ENCODE data around the gene CST7. TPM values are rescaled to one million over a fixed set of nuclear protein-coding genes. Genes with fewer than 3 reads are reported as not detected.

Gene CST7
- total and polyA plus RNA-seq, 2 of the 13 experiments (the other 11 are each of a cell fraction or from before 2014, with no cell fraction given), result not detected

GRCh38 chr20:24978513-24978912 lies 29.4 kb downstream of the CST7 start (continued):
- no peak for TF ChIP-seq HCFC1 (IDR thresholded peaks at IDR 0.05; ENCODE audit: low read depth, low read length)

- ChIA-PET CTCF (ENCODE audit: low intra/inter-chr PET ratio, low total read pairs) (no interaction called here), POLR2A (no interaction called here)
- no peaks in the 10 kb centered on the region for H3K27me3 ChIP-seq (ENCODE audit: control insufficient read depth in 1 of 2, insufficient read depth in 2 of 2, low read length in 2 of 2)
- no peak overlapping the region for H3K4me3 ChIP-seq (replicated peaks in 1 of 3; ENCODE audit: insufficient read depth in 1 of 3, low read depth in 2 of 3, low read length in 3 of 3)
- no peak for TF ChIP-seq BRF2 (CRISPR knock-in tag; IDR thresholded peaks at IDR 0.05)
- TF ChIP-seq ZNF382 (CRISPR knock-in tag; IDR thresholded peaks at IDR 0.05; ENCODE audit: borderline replicate concordance), result no peak
- TF ChIP-seq PHF20 (CRISPR knock-in tag; IDR thresholded peaks at IDR 0.05), result no peak
- no peak for TF ChIP-seq KAT7 (CRISPR knock-in tag; IDR thresholded peaks at IDR 0.05; ENCODE audit: borderline replicate concordance)
- no peak for TF ChIP-seq GTF3A (CRISPR knock-in tag; conservative IDR thresholded peaks at IDR 0.05)
- TF ChIP-seq JARID2 (CRISPR knock-in tag; IDR thresholded peaks at IDR 0.05; ENCODE audit: insufficient replicate concordance), result no peak
- TF ChIP-seq MYNN (CRISPR knock-in tag; IDR thresholded peaks at IDR 0.05; ENCODE audit: low read depth), result no peak
- TF ChIP-seq HOXA3 (CRISPR knock-in tag; IDR thresholded peaks at IDR 0.05), result no peak
- TF ChIP-seq ZNF562 (CRISPR knock-in tag; IDR thresholded peaks at IDR 0.05; ENCODE audit: borderline replicate concordance), result no peak
- no peak for TF ChIP-seq ZBTB46 (CRISPR knock-in tag; IDR thresholded peaks at IDR 0.05; ENCODE audit: borderline replicate concordance)
- no peak for TF ChIP-seq TARDBP (CRISPR knock-in tag; IDR thresholded peaks at IDR 0.05)
- TF ChIP-seq NFKB2 (CRISPR knock-in tag; IDR thresholded peaks at IDR 0.05; ENCODE audit: borderline replicate concordance), result no peak
- no peak for TF ChIP-seq ZNF598 (CRISPR knock-in tag; IDR thresholded peaks at IDR 0.05; ENCODE audit: borderline replicate concordance)
- no peak for TF ChIP-seq PPARG (CRISPR knock-in tag; conservative IDR thresholded peaks at IDR 0.05)
- FAIRE-seq, result no peak
- 0 out of 2 replicates have a peak, but pooled peaks cover 7% of the 10 kb centered on the region for H3K9me3 ChIP-seq (ENCODE audit: low read length)
- H3K4me1 ChIP-seq (ENCODE audit: insufficient read depth, low read length), result peaks cover 9% of the 10 kb centered on the region
- H3K79me2 ChIP-seq (ENCODE audit: insufficient read depth, low read length), result peaks cover 2% of the 10 kb centered on the region
- no peak overlapping the region for H3K9ac ChIP-seq (ENCODE audit: insufficient read depth, low read depth, low read length)
- no TSS peak for BruUV-seq (replicated peaks)
- no peaks in the 10 kb centered on the region for H4K20me1 ChIP-seq (ENCODE audit: insufficient read depth, low read length)
- no peak for DNase-seq (ENCODE audit: low spot score)
- H3K27ac ChIP-seq (ENCODE audit: extremely low read length, insufficient read depth, low read length), result no peak overlapping the region
- intact Hi-C loops (cut with micrococcal nuclease; ENCODE audit: unreplicated experiment), result no loop called here
- no peak overlapping the region for H2AFZ ChIP-seq (ENCODE audit: low read length)
- 98% methylated on average over 15 of the region's 15 CpGs for WGBS (ENCODE audit: low lambda C conversion rate)
- H3K4me2 ChIP-seq (ENCODE audit: low read depth, low read length), result no peak overlapping the region
- H3K36me3 ChIP-seq (replicated peaks in 1 of 2; ENCODE audit: control insufficient read depth in 1 of 2, insufficient read depth in 2 of 2, low read length in 2 of 2), result peaks cover 29 to 86% of the 10 kb centered on the region in 2 experiments; a peak in 4 of 5 replicates
- ATAC-seq, result no peak
- in situ Hi-C loops (cut with HindIII; ENCODE audit: extremely low pct_ligation_motif_present, low pct_unique_long_range_greater_than_20kb), result no loop called here
Measured at GRCh38 chr20:24979036-24979960, 30.2 kb downstream of the CST7 start.

Data from HepG2 (cell line).